Caco-2 (cell line): ENCODE data around the gene LMO1. TPM values are rescaled to one million over a fixed set of nuclear protein-coding genes. Genes with fewer than 3 reads are reported as not detected.

Source experiments
- BruUV-seq: library from RNA; stranded (reverse); fragments of 400-500 nt; replicated peaks from 2 replicates; lab custom pipeline; 2021; lab: Mats Ljungman, UMichigan
- CTCF ChIA-PET: fragments of 300-600 bp; sonication (Branson Sonifier 250); formaldehyde crosslinking; loops from one replicate; lab custom pipeline; 2022; ENCODE audit warnings: antibody characterized with exemption; lab: Charles Lee
- POLR2A ChIA-PET: fragments of 300-600 bp; sonication (Branson Sonifier 250); formaldehyde crosslinking; loops from one replicate; lab custom pipeline; 2022; ENCODE audit warnings: antibody characterized with exemption; lab: Charles Lee
- DNase-seq, 2 experiments: peaks; one replicate each; pipeline versions ENCODE4 v3.0.0 to v3.0.0-alpha.2; 2020 to 2022
- H3K27me3 ChIP-seq: replicated peaks from 2 replicates; pipeline ENCODE4 v1.6.0; 2011; ENCODE audit warnings: low read length; ENCODE audit not compliant: control insufficient read depth, insufficient read depth
- H3K36me3 ChIP-seq: 2 replicates; pipeline ENCODE4 v1.5.1; 2011; ENCODE audit warnings: low read length; ENCODE audit not compliant: control insufficient read depth, insufficient read depth
- H3K4me1 ChIP-seq: fragments of 250-450 bp; sonication (Bioruptor Pico); 2 replicates; pipeline ENCODE4 v1.5.1; 2020; ENCODE audit warnings: mild to moderate bottlenecking
- H3K4me3 ChIP-seq: 2 replicates; pipeline ENCODE4 v1.5.1; 2011; ENCODE audit warnings: low read depth, mild to moderate bottlenecking, control low read depth, low read length
- H3K9me3 ChIP-seq: fragments of 250-450 bp; sonication (Bioruptor Pico); 2 replicates; pipeline ENCODE4 v1.5.1; 2020; ENCODE audit warnings: mild to moderate bottlenecking, moderate library complexity
- H3K27ac Mint-ChIP-seq: one replicate; pipeline ENCODE4 v1.8.0; 2022; ENCODE audit warnings: mixed read lengths; ENCODE audit not compliant: unreplicated experiment
- H3K27me3 Mint-ChIP-seq: one replicate; pipeline ENCODE4 v1.8.0; 2022; ENCODE audit warnings: mixed read lengths; ENCODE audit not compliant: insufficient read depth, unreplicated experiment
- H3K36me3 Mint-ChIP-seq: one replicate; pipeline ENCODE4 v1.8.0; 2022; ENCODE audit warnings: mild to moderate bottlenecking, mixed read lengths; ENCODE audit not compliant: insufficient read depth, unreplicated experiment
- H3K4me1 Mint-ChIP-seq: one replicate; pipeline ENCODE4 v1.8.0; 2022; ENCODE audit warnings: low read depth, mixed read lengths; ENCODE audit not compliant: unreplicated experiment
- H3K4me3 Mint-ChIP-seq: one replicate; pipeline ENCODE4 v1.8.0; 2022; ENCODE audit warnings: mild to moderate bottlenecking, moderate library complexity, mixed read lengths; ENCODE audit not compliant: unreplicated experiment
- H3K9me3 Mint-ChIP-seq: one replicate; pipeline ENCODE4 v1.8.0; 2022; ENCODE audit warnings: mixed read lengths; ENCODE audit not compliant: unreplicated experiment
- intact Hi-C: fragments of 100-400 bp; cut with micrococcal nuclease; formaldehyde crosslinking; loops from one replicate; pipeline ENCODE4 v1.10.0; 2022; ENCODE audit not compliant: unreplicated experiment
- total RNA-seq: library from RNA; stranded (reverse); gene quantifications from 2 replicates; pipeline ENCODE4 v1.2.3, GENCODE V29; 2022
- TF ChIP-seq, protein P1 (sequence below), 2 experiments: fragments of 200-600 bp in 1 of 2; IDR thresholded peaks; 1 replicate in 1 of 2; 2 replicates in 1 of 2; pipeline versions ENCODE4 v1.5.1 to v1.8.0; 2011 to 2022; ENCODE audit warnings: antibody characterized with exemption in 1 of 2, control low read depth in 1 of 2, inconsistent platforms in 1 of 2, low read depth in 1 of 2, low read length in 1 of 2, mild to moderate bottlenecking in 1 of 2, moderate library complexity in 1 of 2; ENCODE audit not compliant: insufficient read depth in 1 of 2, severe bottlenecking in 1 of 2, unreplicated experiment in 1 of 2

The LMO1 gene
- total RNA-seq, 1 experiment from 2014 or later, result not detected

DNA sequence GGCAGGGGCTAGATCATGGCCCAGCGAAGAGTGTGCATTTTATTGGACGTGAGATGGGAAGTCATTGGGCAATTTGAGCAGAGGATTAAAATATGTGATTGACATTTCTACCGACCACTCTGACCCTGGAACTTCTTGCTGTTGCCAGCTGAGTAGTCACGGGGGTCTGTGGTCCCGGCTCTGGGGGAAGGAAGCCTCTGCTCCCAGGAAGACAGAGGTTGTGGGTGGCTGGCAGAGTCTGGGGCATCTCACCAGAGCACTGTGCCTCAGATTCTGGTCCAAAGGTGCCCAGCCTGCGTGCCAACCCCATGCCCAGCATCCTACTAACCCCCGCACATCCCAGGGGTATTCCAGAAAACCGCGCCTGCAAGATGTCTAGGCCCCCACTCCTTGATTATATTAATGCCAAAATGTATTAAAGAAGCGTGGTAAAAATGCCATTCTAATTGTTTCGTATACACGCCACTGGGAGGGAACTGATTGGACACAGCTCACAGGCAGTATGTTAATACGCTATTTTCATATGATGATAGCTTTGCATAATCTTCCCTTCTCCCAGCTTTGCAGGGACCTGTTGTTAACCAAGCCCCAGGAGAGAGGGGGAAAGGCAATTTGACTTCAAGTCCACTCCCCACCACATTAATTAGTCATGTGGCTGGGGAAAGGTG lies 25.3 kb upstream of the LMO1 start:
- H3K4me3 Mint-ChIP-seq, result no peak overlapping the region
- intact Hi-C loops, result no loop called here
- no peaks in the 10 kb centered on the region for H3K36me3 Mint-ChIP-seq
- Histone ChIP-seq H3K36me3 (no peaks in the 10 kb centered on the region), H3K4me1 (no peaks in the 10 kb centered on the region), H3K4me3 (no peak overlapping the region), H3K9me3 (no peaks in the 10 kb centered on the region), H3K27me3 (peaks cover 3% of the 10 kb centered on the region; the same call in 1 of the 2 replicates)
- DNase-seq, result no peak
- H3K27me3 Mint-ChIP-seq, result peaks cover 18% of the 10 kb centered on the region
- TF ChIP-seq, protein P1, sequence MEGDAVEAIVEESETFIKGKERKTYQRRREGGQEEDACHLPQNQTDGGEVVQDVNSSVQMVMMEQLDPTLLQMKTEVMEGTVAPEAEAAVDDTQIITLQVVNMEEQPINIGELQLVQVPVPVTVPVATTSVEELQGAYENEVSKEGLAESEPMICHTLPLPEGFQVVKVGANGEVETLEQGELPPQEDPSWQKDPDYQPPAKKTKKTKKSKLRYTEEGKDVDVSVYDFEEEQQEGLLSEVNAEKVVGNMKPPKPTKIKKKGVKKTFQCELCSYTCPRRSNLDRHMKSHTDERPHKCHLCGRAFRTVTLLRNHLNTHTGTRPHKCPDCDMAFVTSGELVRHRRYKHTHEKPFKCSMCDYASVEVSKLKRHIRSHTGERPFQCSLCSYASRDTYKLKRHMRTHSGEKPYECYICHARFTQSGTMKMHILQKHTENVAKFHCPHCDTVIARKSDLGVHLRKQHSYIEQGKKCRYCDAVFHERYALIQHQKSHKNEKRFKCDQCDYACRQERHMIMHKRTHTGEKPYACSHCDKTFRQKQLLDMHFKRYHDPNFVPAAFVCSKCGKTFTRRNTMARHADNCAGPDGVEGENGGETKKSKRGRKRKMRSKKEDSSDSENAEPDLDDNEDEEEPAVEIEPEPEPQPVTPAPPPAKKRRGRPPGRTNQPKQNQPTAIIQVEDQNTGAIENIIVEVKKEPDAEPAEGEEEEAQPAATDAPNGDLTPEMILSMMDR (IDR thresholded peaks at IDR 0.05; ENCODE audit: insufficient read depth in 1 of 2, low read depth in 1 of 2, low read length in 1 of 2, severe bottlenecking in 1 of 2, unreplicated experiment in 1 of 2), result no peak
- H3K4me1 Mint-ChIP-seq, result no peaks in the 10 kb centered on the region
- no TSS peak for BruUV-seq
- no peaks in the 10 kb centered on the region for H3K9me3 Mint-ChIP-seq
- ChIA-PET CTCF (no interaction called here), POLR2A (no interaction called here)
- H3K27ac Mint-ChIP-seq, result no peak overlapping the region

DNA sequence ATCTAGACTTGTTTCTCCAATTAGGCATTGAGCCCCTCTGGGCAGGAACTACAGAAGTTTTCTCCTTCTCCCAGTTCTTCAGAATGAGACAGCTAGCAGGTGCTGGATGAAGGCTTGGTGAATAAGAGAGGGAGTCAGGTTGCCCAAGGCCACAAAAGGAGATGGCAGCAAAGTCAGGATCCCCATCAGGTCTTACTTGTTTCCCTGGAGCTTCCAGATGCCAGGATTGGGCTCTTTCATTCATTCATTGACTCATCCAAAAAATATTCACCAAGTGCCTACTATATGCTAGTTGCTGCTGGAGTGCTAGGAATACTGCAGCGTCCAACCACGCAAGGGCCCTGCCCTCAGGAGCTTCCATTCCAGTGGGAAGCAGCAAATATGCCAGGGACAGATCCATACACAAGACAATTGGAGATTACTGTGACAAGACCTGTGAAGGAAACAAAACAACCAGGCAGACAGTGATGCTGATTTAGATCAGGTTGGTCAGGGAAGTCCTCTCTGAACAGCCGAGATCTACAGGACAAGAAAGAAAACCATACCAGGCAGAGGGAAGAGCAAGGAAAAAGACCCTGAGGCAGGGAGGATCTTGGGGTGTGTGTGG lies 24.6 kb upstream of the LMO1 start:
- H3K36me3 ChIP-seq, result no peaks in the 10 kb centered on the region
- Mint-ChIP-seq H3K4me1 (no peaks in the 10 kb centered on the region), H3K9me3 (no peaks in the 10 kb centered on the region), H3K4me3 (no peak overlapping the region), H3K27me3 (peaks cover 18% of the 10 kb centered on the region), H3K27ac (no peak overlapping the region), H3K36me3 (no peaks in the 10 kb centered on the region)
- DNase-seq, result no peak
- H3K27me3 ChIP-seq, result peaks cover 2% of the 10 kb centered on the region; the same call in 1 of the 2 replicates
- no peaks in the 10 kb centered on the region for H3K9me3 ChIP-seq
- CTCF ChIA-PET, result no interaction called here
- H3K4me3 ChIP-seq, result no peak overlapping the region
- intact Hi-C loops, result no loop called here
- BruUV-seq, result no TSS peak
- TF ChIP-seq, protein P1 (IDR thresholded peaks at IDR 0.05; ENCODE audit: insufficient read depth in 1 of 2, low read depth in 1 of 2, low read length in 1 of 2, severe bottlenecking in 1 of 2, unreplicated experiment in 1 of 2), result no peak
- H3K4me1 ChIP-seq, result no peaks in the 10 kb centered on the region
- POLR2A ChIA-PET, result no interaction called here

DNA sequence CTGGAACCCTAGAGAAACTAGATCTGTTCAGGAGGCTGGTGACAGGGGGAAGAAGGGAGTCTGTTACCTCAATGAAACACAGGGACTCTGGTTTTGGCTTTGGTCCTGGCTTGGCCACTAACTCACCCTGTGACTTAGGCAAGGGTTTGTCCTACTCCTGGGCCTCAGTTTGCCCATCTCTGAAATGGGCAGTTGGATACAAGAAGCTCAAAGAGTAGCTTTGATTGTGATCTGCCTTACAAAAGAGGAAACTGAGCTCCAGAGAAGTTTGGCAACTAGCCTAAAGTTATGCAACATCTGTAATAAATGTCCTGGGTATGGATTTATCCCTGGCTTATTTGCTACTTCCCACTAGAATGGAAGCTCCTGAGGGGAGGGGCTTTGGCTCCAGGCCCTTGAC lies 24.0 kb upstream of the LMO1 start:
- TF ChIP-seq, protein P1 (IDR thresholded peaks at IDR 0.05; ENCODE audit: insufficient read depth in 1 of 2, low read depth in 1 of 2, low read length in 1 of 2, severe bottlenecking in 1 of 2, unreplicated experiment in 1 of 2), result no peak
- DNase-seq, result no peak
- Histone ChIP-seq H3K27me3 (peaks cover 2% of the 10 kb centered on the region; the same call in 1 of the 2 replicates), H3K9me3 (no peaks in the 10 kb centered on the region), H3K4me1 (no peaks in the 10 kb centered on the region), H3K4me3 (no peak overlapping the region), H3K36me3 (no peaks in the 10 kb centered on the region)
- Mint-ChIP-seq H3K4me1 (no peaks in the 10 kb centered on the region), H3K27ac (no peak overlapping the region), H3K4me3 (no peak overlapping the region), H3K27me3 (peaks cover 15% of the 10 kb centered on the region), H3K9me3 (no peaks in the 10 kb centered on the region), H3K36me3 (no peaks in the 10 kb centered on the region)
- POLR2A ChIA-PET, result no interaction called here
- intact Hi-C loops, result no loop called here
- BruUV-seq, result no TSS peak
- CTCF ChIA-PET, result no interaction called here
